ENCODE measurements around the gene TMEM175.

TMEM175 gene

GRCh38 chr4:898869-899555 is 33.2 kb upstream of the TMEM175 start:
- no peak for DNase-seq

DNA sequence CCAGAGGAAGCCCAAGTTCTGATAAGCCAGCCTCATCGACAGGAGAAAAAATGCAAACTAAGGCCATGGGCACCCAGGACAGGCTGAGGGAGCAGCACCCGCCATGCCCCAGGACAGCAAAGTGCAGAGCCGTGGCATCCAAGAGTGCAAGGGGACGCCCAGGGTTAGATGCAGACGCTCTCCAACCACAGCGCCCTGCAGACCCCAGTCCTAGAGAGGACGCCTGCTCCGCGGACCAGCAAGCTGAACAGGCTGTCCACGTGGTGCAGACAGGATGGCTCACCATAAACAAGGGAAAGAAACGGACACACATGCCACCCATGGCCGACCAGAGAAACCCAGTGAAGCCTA is 32.7 kb upstream of the TMEM175 start:
- DNase-seq = no peak

- no peak for DNase-seq
Measured at GRCh38 chr4:900073-900472, 32.2 kb upstream of the TMEM175 start.

GRCh38 chr4:900721-901120 is 31.5 kb upstream of the TMEM175 start:
- DNase-seq = no peak

DNA sequence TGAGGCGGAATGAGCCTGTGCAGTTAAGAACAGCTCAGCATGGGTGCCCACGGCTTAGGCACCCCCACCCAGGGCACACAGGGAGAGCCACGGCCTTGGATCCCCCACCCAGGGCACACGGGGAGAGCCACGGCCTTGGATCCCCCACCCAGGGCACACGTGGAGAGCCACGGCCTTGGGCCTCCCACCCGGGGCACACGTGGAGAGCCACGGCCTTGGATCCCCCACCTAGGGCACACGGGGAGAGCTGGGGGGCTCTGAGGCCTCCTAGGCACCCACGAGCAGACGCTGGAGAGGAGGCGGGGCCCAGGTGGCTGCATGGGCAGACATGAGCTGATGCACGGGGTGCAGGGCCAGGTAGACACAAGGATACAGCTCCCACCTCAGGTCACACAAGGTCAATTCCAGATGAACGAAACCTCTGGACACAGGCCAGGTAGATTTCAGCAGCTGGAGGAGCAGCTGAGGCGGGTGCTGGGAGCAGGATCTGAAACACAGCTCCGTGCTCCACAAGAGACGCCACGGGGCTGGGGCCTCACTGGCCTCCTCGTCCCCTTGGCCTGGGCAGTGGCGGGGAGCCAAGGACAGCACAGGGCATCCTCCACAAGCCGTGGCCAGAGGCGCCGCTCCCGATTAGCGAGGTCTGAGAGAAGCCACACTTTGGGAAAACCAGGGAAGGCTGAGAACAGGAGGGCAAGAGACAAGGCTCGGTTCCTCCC is 30.9 kb upstream of the TMEM175 start:
- DNase-seq = no peak

DNA sequence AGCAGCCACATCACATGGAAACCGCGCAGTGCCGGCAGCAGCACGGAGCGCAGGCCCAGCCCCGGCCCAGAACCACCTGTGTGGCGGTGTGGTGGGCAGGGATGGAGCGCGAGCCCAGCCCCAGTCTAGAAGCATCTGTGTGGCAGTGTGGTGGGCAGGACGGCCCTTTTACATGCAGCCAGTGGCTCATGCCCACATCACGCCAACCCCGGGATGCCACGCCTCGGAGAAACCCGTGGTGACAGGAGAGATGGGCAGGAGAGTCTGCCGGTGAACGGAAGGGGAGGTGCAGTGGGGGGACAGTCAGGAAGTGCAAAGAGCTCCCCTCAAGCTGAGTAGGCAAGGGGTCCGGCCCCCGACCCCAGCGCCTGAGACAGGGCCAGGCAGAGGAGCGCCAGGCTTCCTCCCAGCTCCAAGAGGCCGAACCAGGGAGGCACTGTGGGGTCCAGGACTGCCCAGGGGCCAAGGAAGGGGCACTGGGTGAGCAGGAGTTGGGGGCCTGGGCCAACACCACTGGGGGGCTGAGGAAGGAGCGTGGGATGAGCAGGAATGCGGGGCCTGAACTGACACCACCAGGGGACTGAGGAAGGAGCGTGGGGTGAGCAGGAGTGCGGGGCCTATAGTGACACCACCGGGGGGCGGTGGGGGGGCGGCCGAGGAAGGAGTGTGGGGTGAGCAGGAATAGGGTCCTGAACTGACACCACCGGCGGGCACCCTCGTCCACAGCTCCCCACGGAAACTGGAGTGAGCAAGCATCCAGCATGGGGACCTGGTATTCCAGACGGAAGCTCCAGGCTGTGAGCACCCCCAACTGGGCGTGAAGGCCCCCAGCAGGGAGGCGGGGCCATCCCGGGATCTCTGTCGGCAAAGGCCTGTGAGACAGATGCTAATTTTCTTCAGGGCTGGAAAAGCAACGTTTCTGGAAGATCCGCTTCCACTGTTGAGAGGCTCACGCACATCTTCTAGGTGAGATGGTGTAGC is 28.9 kb upstream of the TMEM175 start:
- no peak for DNase-seq

- no peak for DNase-seq
Measured at GRCh38 chr4:905485-906338, 26.5 kb upstream of the TMEM175 start.

DNA sequence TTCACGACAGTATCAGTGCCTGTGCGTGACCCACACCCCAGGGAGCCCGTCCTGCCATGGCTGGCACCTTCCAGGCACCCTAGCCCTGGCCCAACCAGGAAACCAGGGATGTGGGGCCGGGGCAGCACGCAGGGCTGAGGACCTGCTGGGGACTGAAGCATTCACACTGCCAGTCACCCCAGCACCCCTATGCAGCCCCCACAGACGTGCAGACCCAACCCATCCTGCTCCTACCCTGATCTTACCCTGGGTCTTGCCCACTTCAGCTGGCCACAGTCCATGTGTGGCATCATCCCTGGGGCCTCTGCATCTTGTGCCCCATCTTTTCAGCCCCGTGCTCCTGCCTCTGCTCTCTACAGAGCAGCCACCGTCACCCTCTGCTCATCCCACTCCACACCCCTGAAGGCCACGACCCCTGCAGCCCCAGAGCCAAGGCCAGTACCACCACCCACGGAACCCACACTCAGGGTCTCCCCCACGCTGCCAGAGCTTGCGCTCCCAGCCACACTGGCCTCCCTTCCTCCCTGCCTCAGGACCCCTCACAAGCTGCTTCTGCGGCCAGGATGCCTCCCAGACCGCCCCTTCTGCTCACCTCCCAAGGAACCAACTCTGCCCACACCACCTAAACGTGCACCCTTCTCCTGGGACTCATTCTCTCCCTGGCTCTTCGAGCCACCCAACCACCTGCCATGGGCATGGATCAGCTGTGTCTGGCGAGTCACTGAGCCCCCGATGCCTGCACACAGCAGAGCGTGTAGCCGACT is 25.7 kb upstream of the TMEM175 start:
- DNase-seq = no peak

- no peak for DNase-seq
Measured at GRCh38 chr4:907103-907400, 25.2 kb upstream of the TMEM175 start.

DNA sequence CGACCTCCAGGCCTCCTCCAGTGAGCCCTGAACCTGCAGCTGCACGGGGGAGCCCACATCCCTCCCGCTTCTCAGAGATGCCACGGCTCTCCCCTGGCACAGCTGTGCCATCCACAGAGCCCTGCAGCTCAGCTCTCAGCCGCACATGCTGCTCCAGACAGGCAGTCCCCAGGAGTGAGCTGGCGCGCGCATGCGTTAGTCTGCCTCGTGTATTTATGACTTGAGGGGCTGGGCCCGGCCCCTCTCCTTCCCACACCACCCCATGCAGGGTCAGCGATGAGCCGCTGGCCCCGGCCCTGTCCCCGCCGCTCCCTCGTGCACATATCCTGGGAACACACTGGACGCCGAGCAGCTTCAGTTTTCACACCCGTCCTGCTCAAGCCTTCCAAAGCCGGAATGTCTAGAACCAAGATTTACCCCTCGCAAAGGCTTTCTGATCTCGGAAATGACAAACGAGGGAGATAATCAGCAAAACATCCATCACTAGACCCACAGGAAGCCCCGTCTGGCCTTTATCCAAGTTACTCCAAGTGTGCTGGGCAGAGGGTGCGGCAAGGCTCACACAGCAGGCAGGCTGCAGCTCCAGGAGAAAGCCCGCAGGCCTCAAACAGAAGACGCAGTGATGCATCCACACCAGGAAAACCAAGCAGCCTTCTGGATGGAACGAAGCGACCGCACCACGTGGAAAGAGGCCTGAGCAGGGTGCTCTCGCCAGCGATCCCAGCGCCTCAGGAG is 24.4 kb upstream of the TMEM175 start:
- no peak for DNase-seq

DNA sequence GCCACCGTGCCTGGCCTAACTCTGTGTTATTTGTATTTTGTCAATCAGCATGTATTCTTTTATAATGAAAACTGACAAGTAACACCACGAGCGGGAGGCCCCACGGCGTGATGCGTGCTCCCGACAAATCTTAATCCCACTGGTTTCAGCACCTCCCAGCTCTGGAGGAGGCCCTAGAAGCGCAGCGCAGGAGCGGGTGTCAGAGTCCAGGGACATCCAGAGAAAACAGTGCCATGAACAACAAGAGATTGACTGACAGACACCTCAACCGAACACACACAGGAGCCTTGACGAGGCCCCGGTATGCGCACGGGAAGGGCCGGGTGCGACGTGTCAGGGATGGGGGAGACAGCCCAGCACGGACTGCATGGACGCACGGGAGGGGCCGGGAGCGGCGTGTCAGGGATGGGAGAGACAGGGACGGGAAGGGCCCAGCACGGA is 23.1 kb upstream of the TMEM175 start:
- no peak for DNase-seq

- no peak for DNase-seq
Measured at GRCh38 chr4:909821-910220, 22.4 kb upstream of the TMEM175 start.

GRCh38 chr4:910366-911091 is 21.7 kb upstream of the TMEM175 start:
- DNase-seq = no peak

GRCh38 chr4:911221-911751 is 21.0 kb upstream of the TMEM175 start:
- no peak for DNase-seq

- DNase-seq = no peak
Measured at GRCh38 chr4:911871-912490, 20.3 kb upstream of the TMEM175 start.

DNA sequence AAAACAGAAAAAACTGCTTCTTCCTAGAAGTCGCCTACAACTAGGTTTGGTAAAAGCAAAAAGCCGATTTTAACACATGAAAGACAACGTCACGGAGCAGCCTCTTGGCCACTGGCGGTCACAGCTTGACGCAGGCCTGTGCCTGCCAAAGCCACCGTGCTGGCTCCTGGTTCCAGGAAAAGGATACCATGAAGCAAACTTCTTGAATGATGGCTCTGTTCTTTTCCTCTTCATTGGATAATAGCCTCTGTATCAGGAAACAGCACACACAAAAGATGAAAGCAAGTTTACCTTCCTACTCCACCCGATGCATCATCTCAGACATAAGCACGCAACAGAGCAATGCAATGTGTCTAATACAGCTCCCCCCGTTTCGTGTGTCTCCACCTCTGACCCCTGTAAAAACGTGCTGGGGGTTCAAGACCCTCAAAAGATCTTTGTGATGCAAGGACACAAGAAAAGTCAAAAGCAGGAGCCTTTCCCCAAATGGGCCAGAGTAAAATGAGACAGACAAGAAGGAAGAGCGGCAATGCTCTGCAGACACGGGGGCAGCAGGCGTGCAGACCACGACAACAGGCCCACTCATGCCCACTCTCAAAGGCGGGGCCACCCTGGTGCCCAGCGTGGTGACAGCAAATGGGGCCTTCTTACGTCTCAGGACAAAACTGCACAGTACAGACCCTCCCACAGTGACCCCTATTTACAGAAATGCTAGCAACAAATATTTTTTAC is 19.5 kb upstream of the TMEM175 start:
- DNase-seq = no peak

- no peak for DNase-seq
Measured at GRCh38 chr4:913280-913618, 19.0 kb upstream of the TMEM175 start.

- no peak for DNase-seq
Measured at GRCh38 chr4:914531-914930, 17.7 kb upstream of the TMEM175 start.

- peak; percentile 35 for DNase-seq
Measured at GRCh38 chr4:915041-915474, 17.2 kb upstream of the TMEM175 start.
